Nephron (organoid): ENCODE data around the gene LYVE1.

Experiments used
- H3K27ac Mint-ChIP-seq, 3 experiments: 2 replicates each; pipeline ENCODE4 v1.8.0; 2020; ENCODE audit warnings: mixed read lengths in 3 of 3, mild to moderate bottlenecking in 2 of 3, moderate library complexity in 1 of 3
- H3K27me3 Mint-ChIP-seq: 2 replicates; pipeline ENCODE4 v1.8.0; 2021; ENCODE audit warnings: low read depth, mild to moderate bottlenecking, moderate library complexity, mixed read lengths
- H3K36me3 Mint-ChIP-seq: 2 replicates; pipeline ENCODE4 v1.8.0; 2020; ENCODE audit warnings: low read depth, mixed read lengths
- H3K4me1 Mint-ChIP-seq: 2 replicates; pipeline ENCODE4 v1.8.0; 2020; ENCODE audit warnings: mixed read lengths
- H3K4me3 Mint-ChIP-seq, 3 experiments: 2 replicates each; pipeline ENCODE4 v1.8.0; 2020; ENCODE audit warnings: mild to moderate bottlenecking in 3 of 3, mixed read lengths in 3 of 3, moderate library complexity in 2 of 3
- H3K9me3 Mint-ChIP-seq: 2 replicates; pipeline ENCODE4 v1.8.0; 2020; ENCODE audit warnings: mixed read lengths
- CTCF ChIP-seq, 3 experiments: fragments of 200-600 bp; sonication (generic); IDR thresholded peaks; one replicate each; pipeline ENCODE4 v1.5.0; 2021; ENCODE audit warnings: antibody characterized with exemption in 3 of 3; ENCODE audit not compliant: unreplicated experiment in 3 of 3

Gene LYVE1

GRCh38 chr11:10607462-10608132, 39.1 kb upstream of the LYVE1 start:
- Mint-ChIP-seq H3K9me3 (peaks cover 9% of the 10 kb centered on the region), H3K36me3 (peaks cover 16% of the 10 kb centered on the region), H3K27me3 (no peaks in the 10 kb centered on the region), H3K4me3 (no peak overlapping the region), H3K27ac (no peak overlapping the region), H3K4me1 (peaks cover 23% of the 10 kb centered on the region)
- TF ChIP-seq CTCF (IDR thresholded peaks at IDR 0.05; ENCODE audit: unreplicated experiment in 3 of 3) = no peak

GRCh38 chr11:10606536-10607208, 38.2 kb upstream of the LYVE1 start:
- H3K27me3 Mint-ChIP-seq = no peaks in the 10 kb centered on the region
- peak overlapping the region; percentile 88 to 91 (median 91) for H3K27ac Mint-ChIP-seq
- peaks cover 4% of the 10 kb centered on the region for H3K9me3 Mint-ChIP-seq
- TF ChIP-seq CTCF (IDR thresholded peaks at IDR 0.05; ENCODE audit: unreplicated experiment in 3 of 3) = no peak
- peaks cover 32% of the 10 kb centered on the region for H3K4me1 Mint-ChIP-seq
- no peak overlapping the region for H3K4me3 Mint-ChIP-seq
- H3K36me3 Mint-ChIP-seq = peaks cover 13% of the 10 kb centered on the region

- H3K27me3 Mint-ChIP-seq = no peaks in the 10 kb centered on the region
- no peaks in the 10 kb centered on the region for H3K9me3 Mint-ChIP-seq
- peaks cover 39% of the 10 kb centered on the region for H3K4me1 Mint-ChIP-seq
- peaks cover 15% of the 10 kb centered on the region for H3K36me3 Mint-ChIP-seq
- TF ChIP-seq CTCF (IDR thresholded peaks at IDR 0.05; ENCODE audit: unreplicated experiment in 3 of 3) = no peak
- peak overlapping the region; percentile 88 to 91 (median 91) for H3K27ac Mint-ChIP-seq
- peak overlapping the region in 1 of 3 experiments; percentile 5 for H3K4me3 Mint-ChIP-seq
Observed at GRCh38 chr11:10605941-10606381, 37.5 kb upstream of the LYVE1 start.

GRCh38 chr11:10604798-10605197, 36.3 kb upstream of the LYVE1 start:
- peak overlapping the region; percentile 27 to 60 (median 45) for H3K27ac Mint-ChIP-seq
- peaks cover 51% of the 10 kb centered on the region for H3K4me1 Mint-ChIP-seq
- TF ChIP-seq CTCF (IDR thresholded peaks at IDR 0.05; ENCODE audit: unreplicated experiment in 3 of 3) = no peak
- H3K27me3 Mint-ChIP-seq = no peaks in the 10 kb centered on the region
- H3K36me3 Mint-ChIP-seq = peaks cover 16% of the 10 kb centered on the region
- H3K4me3 Mint-ChIP-seq = no peak overlapping the region
- no peaks in the 10 kb centered on the region for H3K9me3 Mint-ChIP-seq

- TF ChIP-seq CTCF (IDR thresholded peaks at IDR 0.05; ENCODE audit: unreplicated experiment in 3 of 3) = no peak
- no peaks in the 10 kb centered on the region for H3K9me3 Mint-ChIP-seq
- H3K4me3 Mint-ChIP-seq = no peak overlapping the region
- peak overlapping the region; percentile 27 to 60 (median 45) for H3K27ac Mint-ChIP-seq
- H3K36me3 Mint-ChIP-seq = peaks cover 16% of the 10 kb centered on the region
- H3K27me3 Mint-ChIP-seq = no peaks in the 10 kb centered on the region
- peaks cover 54% of the 10 kb centered on the region for H3K4me1 Mint-ChIP-seq
Observed at GRCh38 chr11:10604340-10604748, 35.9 kb upstream of the LYVE1 start.
